Testis (tissue), 2 donors: ENCODE results near the gene MED8.

Experiments used
- POLR2A ChIP-seq: fragments of 450-650 bp; IDR thresholded peaks from one replicate; pipeline ENCODE4 v1.6.1; 2017; ENCODE audit warnings: antibody characterized with exemption, mild to moderate bottlenecking, moderate library complexity
- TF ChIP-seq, protein P1 (sequence below), 3 experiments: fragments of 450-650 bp in 2 of 3; fragments of 200-600 bp in 1 of 3; sonication (generic) in 1 of 3; IDR thresholded peaks; one replicate each; pipeline ENCODE4 v1.5.1; 2016 to 2019; ENCODE audit warnings: antibody characterized with exemption in 3 of 3, mild to moderate bottlenecking in 2 of 3, moderate library complexity in 1 of 3

DNA sequence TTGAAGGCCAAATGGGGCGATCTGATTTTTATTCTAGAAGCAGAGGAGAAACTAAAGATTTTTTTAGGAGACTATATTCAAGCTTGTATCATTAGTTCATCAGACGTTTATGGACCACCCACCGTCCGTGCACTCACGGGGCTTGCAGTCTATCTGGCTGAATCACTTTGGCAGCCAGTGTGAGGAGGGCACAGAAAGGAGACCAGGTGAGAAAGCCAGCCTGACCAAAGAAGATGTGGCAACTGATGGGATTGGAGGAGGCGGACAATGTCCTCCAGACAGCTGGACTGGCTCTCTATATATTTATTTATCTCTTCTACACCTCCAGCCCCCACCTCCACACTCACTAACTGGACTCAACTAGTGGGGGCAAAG lies 21.0 kb downstream of the MED8 start:
- TF ChIP-seq, protein P1, sequence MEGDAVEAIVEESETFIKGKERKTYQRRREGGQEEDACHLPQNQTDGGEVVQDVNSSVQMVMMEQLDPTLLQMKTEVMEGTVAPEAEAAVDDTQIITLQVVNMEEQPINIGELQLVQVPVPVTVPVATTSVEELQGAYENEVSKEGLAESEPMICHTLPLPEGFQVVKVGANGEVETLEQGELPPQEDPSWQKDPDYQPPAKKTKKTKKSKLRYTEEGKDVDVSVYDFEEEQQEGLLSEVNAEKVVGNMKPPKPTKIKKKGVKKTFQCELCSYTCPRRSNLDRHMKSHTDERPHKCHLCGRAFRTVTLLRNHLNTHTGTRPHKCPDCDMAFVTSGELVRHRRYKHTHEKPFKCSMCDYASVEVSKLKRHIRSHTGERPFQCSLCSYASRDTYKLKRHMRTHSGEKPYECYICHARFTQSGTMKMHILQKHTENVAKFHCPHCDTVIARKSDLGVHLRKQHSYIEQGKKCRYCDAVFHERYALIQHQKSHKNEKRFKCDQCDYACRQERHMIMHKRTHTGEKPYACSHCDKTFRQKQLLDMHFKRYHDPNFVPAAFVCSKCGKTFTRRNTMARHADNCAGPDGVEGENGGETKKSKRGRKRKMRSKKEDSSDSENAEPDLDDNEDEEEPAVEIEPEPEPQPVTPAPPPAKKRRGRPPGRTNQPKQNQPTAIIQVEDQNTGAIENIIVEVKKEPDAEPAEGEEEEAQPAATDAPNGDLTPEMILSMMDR (IDR thresholded peaks at IDR 0.05): no peak
- TF ChIP-seq POLR2A: no peak
